Dermis microvascular lymphatic vessel endothelial cell (primary cell): ENCODE data around the gene PDAP1. TPM values are rescaled to one million over a fixed set of nuclear protein-coding genes. Genes with fewer than 3 reads are reported as not detected.

Source experiments
- DNase-seq, 2 donors: peaks; one replicate each; pipeline versions ENCODE4 v3.0.0 to v3.0.0-alpha.2; 2010; ENCODE audit warnings: low read depth in 2 of 2
- total RNA-seq: library from RNA; depleted of rRNA; stranded (reverse); fragments of >200 nt; gene quantifications from 2 replicates; pipeline ENCODE4 v1.2.1, GENCODE V29; 2014

PDAP1 gene
- total RNA-seq, 1 donor from 2014 or later = 15.3 TPM

GRCh38 chr7:99424932-99425730 is 16.7 kb upstream of the PDAP1 start:
- DNase-seq = no peak

- DNase-seq = no peak
Observed at GRCh38 chr7:99422625-99423024, 14.2 kb upstream of the PDAP1 start.

- no peak for DNase-seq
Observed at GRCh38 chr7:99422186-99422585, 13.8 kb upstream of the PDAP1 start.

- DNase-seq = no peak
Observed at GRCh38 chr7:99420986-99421385, 12.6 kb upstream of the PDAP1 start.

- DNase-seq = no peak
Observed at GRCh38 chr7:99420213-99420612, 11.8 kb upstream of the PDAP1 start.

- no peak for DNase-seq
Observed at GRCh38 chr7:99419323-99420021, 11.1 kb upstream of the PDAP1 start.

- DNase-seq = no peak
Observed at GRCh38 chr7:99418260-99418659, 9.9 kb upstream of the PDAP1 start.

- DNase-seq = peak in 1 of 2 donors; percentile 59
Observed at GRCh38 chr7:99415513-99416127, 7.2 kb upstream of the PDAP1 start.

GRCh38 chr7:99410635-99411034 is 2.2 kb upstream of the PDAP1 start:
- no peak for DNase-seq

GRCh38 chr7:99409806-99410205 is 1.4 kb upstream of the PDAP1 start:
- DNase-seq = no peak

- peak in 1 of 2 donors; percentile 23 for DNase-seq
Observed at GRCh38 chr7:99409192-99409572, 785 bp upstream of the PDAP1 start.

- DNase-seq = peak in 1 of 2 donors; percentile 78
Observed at GRCh38 chr7:99407872-99408378, 472 bp downstream of the PDAP1 start.

GRCh38 chr7:99406557-99406956 is 1.8 kb downstream of the PDAP1 start:
- DNase-seq = no peak

GRCh38 chr7:99404977-99405320 is 3.4 kb downstream of the PDAP1 start:
- DNase-seq = no peak

GRCh38 chr7:99404235-99404976 is 4.0 kb downstream of the PDAP1 start:
- no peak for DNase-seq

- DNase-seq = no peak
Observed at GRCh38 chr7:99403764-99404163, 4.6 kb downstream of the PDAP1 start.

- no peak for DNase-seq
Observed at GRCh38 chr7:99402854-99403253, 5.5 kb downstream of the PDAP1 start.

- no peak for DNase-seq
Observed at GRCh38 chr7:99399597-99399996, 8.8 kb downstream of the PDAP1 start.

GRCh38 chr7:99398891-99399445 is 9.4 kb downstream of the PDAP1 start:
- no peak for DNase-seq

GRCh38 chr7:99397297-99397983 is 11.0 kb downstream of the PDAP1 start:
- DNase-seq = no peak
